ENCODE measurements around the gene METTL8.

GRCh38 chr2:171271386-171271785 is 162.4 kb downstream of the METTL8 start:
- no peak for TF ChIP-seq CTCF (IDR thresholded peaks at IDR 0.05; ENCODE audit: borderline replicate concordance, extremely low read depth, low read length, poor library complexity, severe bottlenecking)
- TF ChIP-seq EZH2 (IDR thresholded peaks at IDR 0.05; ENCODE audit: borderline replicate concordance, low read depth, low read length, severe bottlenecking), result no peak

All from DND-41 (cell line).